GM12878 (cell line): ENCODE measurements around the gene ACP3. TPM values are rescaled to one million over a fixed set of nuclear protein-coding genes. Genes with fewer than 3 reads are reported as not detected.

Experiments
- ATAC-seq: fragments of 200-7000 bp; cut with Tn5 transposase; 3 replicates; pipeline ENCODE4 v1.9.1; 2020; ENCODE audit warnings: mild to moderate bottlenecking, moderate library complexity
- BruUV-seq: library from RNA; stranded (reverse); fragments of 400-500 nt; replicated peaks from 2 replicates; lab custom pipeline; 2021; lab: Mats Ljungman, UMichigan
- CTCF ChIA-PET: fragments of 300-600 bp; sonication (Branson Sonifier 250); formaldehyde crosslinking; extraction: SDS; loops from one replicate; lab custom pipeline; 2021; ENCODE audit warnings: inconsistent platforms; lab: Yijun Ruan, JAX
- POLR2A ChIA-PET: fragments of 350-600 bp; formaldehyde crosslinking; extraction: SDS; loops from one replicate; lab custom pipeline; 2021; ENCODE audit warnings: inconsistent platforms; lab: Charles Lee
- RAD21 ChIA-PET: fragments of 300-600 bp; sonication (Branson Sonifier 250); formaldehyde crosslinking; loops from one replicate; lab custom pipeline; 2023; ENCODE audit warnings: antibody characterized with exemption; ENCODE audit not compliant: unreplicated experiment; lab: Charles Lee
- SMC1A ChIA-PET: fragments of 300-600 bp; sonication (Branson Sonifier 250); formaldehyde crosslinking; loops from one replicate; lab custom pipeline; 2023; ENCODE audit not compliant: unreplicated experiment, uncharacterized antibody; lab: Charles Lee
- DNase-seq: peaks from one replicate; pipeline ENCODE4 v3.0.0-alpha.2; 2011; ENCODE audit warnings: low read depth, low spot score
- FAIRE-seq: peaks from 3 replicates; lab custom pipeline; 2011; peaks lifted over from hg19 to GRCh38; lab: Jason Lieb, UNC
- H2AFZ ChIP-seq: 2 replicates; pipeline ENCODE4 v1.6.0; 2011; ENCODE audit warnings: low read depth, low read length, control low read depth; ENCODE audit not compliant: control insufficient read depth
- H3K27ac ChIP-seq: 2 replicates; pipeline ENCODE4 v1.5.1; 2011; ENCODE audit warnings: control low read depth; ENCODE audit not compliant: control insufficient read depth, insufficient read depth
- H3K27me3 ChIP-seq, 2 experiments: replicated peaks in 1 of 2; 2 replicates each; pipeline versions ENCODE4 v1.6.0 to v1.6.1; 2011; ENCODE audit warnings: low read length in 1 of 2; ENCODE audit not compliant: control insufficient read depth in 2 of 2, insufficient read depth in 2 of 2
- H3K36me3 ChIP-seq, 2 experiments: 2 replicates each; pipeline ENCODE4 v1.5.1; 2011; ENCODE audit warnings: low read length in 1 of 2; ENCODE audit not compliant: control insufficient read depth in 2 of 2, insufficient read depth in 2 of 2
- H3K4me1 ChIP-seq: 2 replicates; pipeline ENCODE4 v1.6.1; 2011; ENCODE audit warnings: mild to moderate bottlenecking, low read length, moderate library complexity, mixed read lengths; ENCODE audit not compliant: control insufficient read depth, insufficient read depth
- H3K4me2 ChIP-seq: 2 replicates; pipeline ENCODE4 v1.6.0; 2011; ENCODE audit warnings: control low read depth; ENCODE audit not compliant: control insufficient read depth, insufficient read depth
- H3K4me3 ChIP-seq: fragments of 200-600 bp; sonication (generic); 2 replicates; pipeline ENCODE4 v1.5.1; 2016
- H3K79me2 ChIP-seq: 2 replicates; pipeline ENCODE4 v1.6.0; 2011; ENCODE audit warnings: low read length; ENCODE audit not compliant: control insufficient read depth, insufficient read depth
- H3K9ac ChIP-seq: 2 replicates; pipeline ENCODE4 v1.8.0; 2011; ENCODE audit warnings: low read length, control low read depth, mixed read lengths; ENCODE audit not compliant: control insufficient read depth, insufficient read depth
- H3K9me3 ChIP-seq: replicated peaks from 3 replicates; pipeline ENCODE4 v1.5.1; 2011; ENCODE audit warnings: mild to moderate bottlenecking, low read length; ENCODE audit not compliant: control insufficient read depth, insufficient read depth
- H4K20me1 ChIP-seq: 2 replicates; pipeline ENCODE4 v1.6.0; 2011; ENCODE audit not compliant: control insufficient read depth, insufficient read depth
- BACH1 ChIP-seq: fragments of 450-650 bp; IDR thresholded peaks from 2 replicates; pipeline ENCODE4 v1.6.1; 2017; ENCODE audit warnings: mild to moderate bottlenecking, borderline replicate concordance
- CHD1 ChIP-seq: IDR thresholded peaks from 2 replicates; pipeline ENCODE4 v1.6.1; 2012; ENCODE audit warnings: low read depth, low read length, improper control_type of control experiment
- FOS ChIP-seq: IDR thresholded peaks from 3 replicates; pipeline ENCODE4 v1.6.1; 2011; ENCODE audit warnings: borderline replicate concordance; ENCODE audit not compliant: insufficient read length; ENCODE audit errors: extremely low read depth
- HDGF ChIP-seq: fragments of 450-650 bp; IDR thresholded peaks from 2 replicates; pipeline ENCODE4 v1.6.1; 2016; ENCODE audit warnings: antibody characterized with exemption
- KAT2A ChIP-seq: conservative IDR thresholded peaks from 2 replicates; pipeline ENCODE4 v1.6.1; 2011; ENCODE audit warnings: low read depth, low read length; ENCODE audit not compliant: control insufficient read depth
- NFYA ChIP-seq: IDR thresholded peaks from 2 replicates; pipeline ENCODE4 v1.6.1; 2011; ENCODE audit warnings: low read depth, mild to moderate bottlenecking, low read length, improper control_type of control experiment, borderline replicate concordance
- RAD51 ChIP-seq: fragments of 450-650 bp; IDR thresholded peaks from 2 replicates; pipeline ENCODE4 v1.6.1; 2016; ENCODE audit warnings: moderate library complexity, mild to moderate bottlenecking, inconsistent platforms
- TBL1XR1 ChIP-seq: IDR thresholded peaks from 2 replicates; pipeline ENCODE4 v1.6.1; 2012; ENCODE audit warnings: low read depth, low read length, improper control_type of control experiment
- in situ Hi-C: fragments of 300-500 bp; cut with MboI; formaldehyde crosslinking; loops from 9 replicates; pipeline ENCODE4 v1.14.3; 2018; ENCODE audit warnings: mixed read lengths
- intact Hi-C: fragments of 100-400 bp; cut with micrococcal nuclease; formaldehyde crosslinking; loops from one replicate; pipeline ENCODE4 v1.14.2; 2022; ENCODE audit not compliant: unreplicated experiment
- polyA plus RNA-seq, 11 experiments: library from polyadenylated mRNA; depleted of rRNA in 4 of 11; unstranded in 6 of 11; stranded (reverse) in 5 of 11; fragments of >200 nt; fragmentation: Nextera tagmentation in 4 of 11; fragmentation: Illumina TruSeq in 1 of 11; extraction: Ambion mirVana in 4 of 11; extraction: Trizol in 1 of 11; gene quantifications; 1 replicate in 1 of 11; 2 replicates in 10 of 11; pipeline versions ENCODE4 v1.2.1 to v1.2.3, GENCODE V29; 2011 to 2016; ENCODE audit warnings: inconsistent platforms in 2 of 11, missing spikeins in 2 of 11, low read depth in 1 of 11
- total RNA-seq, 4 experiments: library from RNA; depleted of rRNA in 3 of 4; stranded (reverse); fragments of >200 nt in 3 of 4; fragmentation: Illumina TruSeq in 1 of 4; extraction: Trizol in 1 of 4; gene quantifications; 2 replicates each; pipeline versions ENCODE4 v1.2.1 to v1.2.3, GENCODE V29; 2013 to 2021
- TF ChIP-seq, protein P1 (sequence below): IDR thresholded peaks from 2 replicates; pipeline ENCODE4 v1.6.1; 2012; ENCODE audit warnings: mild to moderate bottlenecking, low read depth, low read length
- TF ChIP-seq, protein P2 (sequence below): IDR thresholded peaks from 2 replicates; pipeline ENCODE4 v1.6.1; 2012; ENCODE audit warnings: low read depth, low read length, improper control_type of control experiment
- TF ChIP-seq, protein P3 (sequence below): IDR thresholded peaks from 2 replicates; pipeline ENCODE4 v1.6.1; 2011; ENCODE audit warnings: mild to moderate bottlenecking, low read depth, low read length, moderate library complexity; ENCODE audit not compliant: insufficient replicate concordance
- TF ChIP-seq, protein P4 (sequence below): fragments of 450-650 bp; IDR thresholded peaks from 2 replicates; pipeline ENCODE4 v1.6.1; 2018; ENCODE audit warnings: borderline replicate concordance, mild to moderate bottlenecking; ENCODE audit not compliant: partially characterized antibody

Gene ACP3
- total and polyA plus RNA-seq, 10 of the 15 experiments (the other 5 are each of a cell fraction or from before 2014, with no cell fraction given), result 0.05 to 0.41 TPM; not detected in 8

DNA sequence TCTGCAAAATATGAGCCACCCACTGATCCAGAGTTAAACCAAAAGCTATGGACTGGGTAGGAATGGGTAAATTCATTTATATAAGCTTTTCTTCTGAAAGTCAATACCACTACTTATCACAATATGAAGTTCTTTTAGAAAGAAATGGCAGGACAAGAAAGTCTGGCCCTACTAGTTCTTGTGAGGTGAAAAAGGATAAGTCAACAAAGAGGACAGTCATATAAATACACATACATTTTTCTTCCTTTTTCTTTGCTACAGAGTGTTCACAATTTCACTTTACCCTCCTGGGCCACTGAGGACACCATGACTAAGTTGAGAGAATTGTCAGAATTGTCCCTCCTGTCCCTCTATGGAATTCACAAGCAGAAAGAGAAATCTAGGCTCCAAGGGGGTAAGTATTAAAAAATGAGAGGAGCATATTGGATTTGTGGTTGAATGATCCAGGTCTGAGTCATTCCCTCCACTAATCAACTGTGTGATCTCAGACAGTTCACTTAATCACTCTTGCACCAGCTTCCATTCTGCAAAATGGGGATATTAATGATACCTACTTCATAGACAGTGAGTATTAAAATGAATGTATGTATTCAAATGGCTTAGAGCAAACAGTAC, 27.6 kb downstream of the ACP3 start:
- ATAC-seq (no peak), DNase-seq (no peak), FAIRE-seq (no peak)
- H3K4me3 ChIP-seq, result no peak overlapping the region
- ChIA-PET CTCF (interaction anchor here (1.0 to 15.7 kb wide), 6 partner anchors 9 to 94 kb away, joined by 3 to 195 read pairs (median 6); no protein-coding TSS in a partner anchor), RAD21 (no interaction called here), POLR2A (no interaction called here), SMC1A (interaction anchor here (0.7 to 3.2 kb wide), 4 partner anchors 48 to 94 kb away, joined by 3 to 12 read pairs (median 4); no protein-coding TSS in a partner anchor)
- H3K9ac ChIP-seq, result no peak overlapping the region
- in situ Hi-C loops, result loop anchor here (5.0 kb wide), 2 partner anchors 58 to 87 kb away; no protein-coding TSS in a partner anchor
- no peaks in the 10 kb centered on the region; a peak in 1 of 4 replicates for H3K27me3 ChIP-seq
- BruUV-seq, result no TSS peak
- no peaks in the 10 kb centered on the region for H3K4me1 ChIP-seq
- H3K36me3 ChIP-seq, result no peaks in the 10 kb centered on the region
- no peaks in the 10 kb centered on the region for H3K9me3 ChIP-seq
- H3K79me2 ChIP-seq, result no peaks in the 10 kb centered on the region
- no peak overlapping the region for H3K4me2 ChIP-seq
- intact Hi-C loops, result loop anchor here (10.0 kb wide), 1 partner anchor 310 kb away; the partner anchor contains the start of gene CPNE4
- no peaks in the 10 kb centered on the region for H4K20me1 ChIP-seq
- H3K27ac ChIP-seq, result no peak overlapping the region
- H2AFZ ChIP-seq, result no peak overlapping the region
- no peak for TF ChIP-seq RAD51
- TF ChIP-seq, protein P1, sequence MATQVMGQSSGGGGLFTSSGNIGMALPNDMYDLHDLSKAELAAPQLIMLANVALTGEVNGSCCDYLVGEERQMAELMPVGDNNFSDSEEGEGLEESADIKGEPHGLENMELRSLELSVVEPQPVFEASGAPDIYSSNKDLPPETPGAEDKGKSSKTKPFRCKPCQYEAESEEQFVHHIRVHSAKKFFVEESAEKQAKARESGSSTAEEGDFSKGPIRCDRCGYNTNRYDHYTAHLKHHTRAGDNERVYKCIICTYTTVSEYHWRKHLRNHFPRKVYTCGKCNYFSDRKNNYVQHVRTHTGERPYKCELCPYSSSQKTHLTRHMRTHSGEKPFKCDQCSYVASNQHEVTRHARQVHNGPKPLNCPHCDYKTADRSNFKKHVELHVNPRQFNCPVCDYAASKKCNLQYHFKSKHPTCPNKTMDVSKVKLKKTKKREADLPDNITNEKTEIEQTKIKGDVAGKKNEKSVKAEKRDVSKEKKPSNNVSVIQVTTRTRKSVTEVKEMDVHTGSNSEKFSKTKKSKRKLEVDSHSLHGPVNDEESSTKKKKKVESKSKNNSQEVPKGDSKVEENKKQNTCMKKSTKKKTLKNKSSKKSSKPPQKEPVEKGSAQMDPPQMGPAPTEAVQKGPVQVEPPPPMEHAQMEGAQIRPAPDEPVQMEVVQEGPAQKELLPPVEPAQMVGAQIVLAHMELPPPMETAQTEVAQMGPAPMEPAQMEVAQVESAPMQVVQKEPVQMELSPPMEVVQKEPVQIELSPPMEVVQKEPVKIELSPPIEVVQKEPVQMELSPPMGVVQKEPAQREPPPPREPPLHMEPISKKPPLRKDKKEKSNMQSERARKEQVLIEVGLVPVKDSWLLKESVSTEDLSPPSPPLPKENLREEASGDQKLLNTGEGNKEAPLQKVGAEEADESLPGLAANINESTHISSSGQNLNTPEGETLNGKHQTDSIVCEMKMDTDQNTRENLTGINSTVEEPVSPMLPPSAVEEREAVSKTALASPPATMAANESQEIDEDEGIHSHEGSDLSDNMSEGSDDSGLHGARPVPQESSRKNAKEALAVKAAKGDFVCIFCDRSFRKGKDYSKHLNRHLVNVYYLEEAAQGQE, result no peak
- no peak for TF ChIP-seq BACH1
- TF ChIP-seq CHD1, result no peak
- no peak for TF ChIP-seq TBL1XR1
- TF ChIP-seq FOS, result no peak
- TF ChIP-seq, protein P2, sequence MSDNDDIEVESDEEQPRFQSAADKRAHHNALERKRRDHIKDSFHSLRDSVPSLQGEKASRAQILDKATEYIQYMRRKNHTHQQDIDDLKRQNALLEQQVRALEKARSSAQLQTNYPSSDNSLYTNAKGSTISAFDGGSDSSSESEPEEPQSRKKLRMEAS, result no peak
- TF ChIP-seq KAT2A, result no peak
- TF ChIP-seq NFYA, result no peak
- TF ChIP-seq, protein P3, sequence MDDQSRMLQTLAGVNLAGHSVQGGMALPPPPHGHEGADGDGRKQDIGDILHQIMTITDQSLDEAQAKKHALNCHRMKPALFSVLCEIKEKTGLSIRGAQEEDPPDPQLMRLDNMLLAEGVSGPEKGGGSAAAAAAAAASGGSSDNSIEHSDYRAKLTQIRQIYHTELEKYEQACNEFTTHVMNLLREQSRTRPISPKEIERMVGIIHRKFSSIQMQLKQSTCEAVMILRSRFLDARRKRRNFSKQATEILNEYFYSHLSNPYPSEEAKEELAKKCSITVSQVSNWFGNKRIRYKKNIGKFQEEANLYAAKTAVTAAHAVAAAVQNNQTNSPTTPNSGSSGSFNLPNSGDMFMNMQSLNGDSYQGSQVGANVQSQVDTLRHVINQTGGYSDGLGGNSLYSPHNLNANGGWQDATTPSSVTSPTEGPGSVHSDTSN, result no peak
- TF ChIP-seq, protein P4, sequence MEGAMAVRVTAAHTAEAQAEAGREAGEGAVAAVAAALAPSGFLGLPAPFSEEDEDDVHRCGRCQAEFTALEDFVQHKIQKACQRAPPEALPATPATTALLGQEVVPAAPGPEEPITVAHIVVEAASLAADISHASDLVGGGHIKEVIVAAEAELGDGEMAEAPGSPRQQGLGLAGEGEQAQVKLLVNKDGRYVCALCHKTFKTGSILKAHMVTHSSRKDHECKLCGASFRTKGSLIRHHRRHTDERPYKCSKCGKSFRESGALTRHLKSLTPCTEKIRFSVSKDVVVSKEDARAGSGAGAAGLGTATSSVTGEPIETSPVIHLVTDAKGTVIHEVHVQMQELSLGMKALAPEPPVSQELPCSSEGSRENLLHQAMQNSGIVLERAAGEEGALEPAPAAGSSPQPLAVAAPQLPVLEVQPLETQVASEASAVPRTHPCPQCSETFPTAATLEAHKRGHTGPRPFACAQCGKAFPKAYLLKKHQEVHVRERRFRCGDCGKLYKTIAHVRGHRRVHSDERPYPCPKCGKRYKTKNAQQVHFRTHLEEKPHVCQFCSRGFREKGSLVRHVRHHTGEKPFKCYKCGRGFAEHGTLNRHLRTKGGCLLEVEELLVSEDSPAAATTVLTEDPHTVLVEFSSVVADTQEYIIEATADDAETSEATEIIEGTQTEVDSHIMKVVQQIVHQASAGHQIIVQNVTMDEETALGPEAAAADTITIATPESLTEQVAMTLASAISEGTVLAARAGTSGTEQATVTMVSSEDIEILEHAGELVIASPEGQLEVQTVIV, result no peak
- no peak for TF ChIP-seq HDGF
